ENCODE results near the gene EPN1.
A peak's percentile ranks its signal among the peaks of the same experiment; 100 is the strongest.

Gene EPN1

DNA sequence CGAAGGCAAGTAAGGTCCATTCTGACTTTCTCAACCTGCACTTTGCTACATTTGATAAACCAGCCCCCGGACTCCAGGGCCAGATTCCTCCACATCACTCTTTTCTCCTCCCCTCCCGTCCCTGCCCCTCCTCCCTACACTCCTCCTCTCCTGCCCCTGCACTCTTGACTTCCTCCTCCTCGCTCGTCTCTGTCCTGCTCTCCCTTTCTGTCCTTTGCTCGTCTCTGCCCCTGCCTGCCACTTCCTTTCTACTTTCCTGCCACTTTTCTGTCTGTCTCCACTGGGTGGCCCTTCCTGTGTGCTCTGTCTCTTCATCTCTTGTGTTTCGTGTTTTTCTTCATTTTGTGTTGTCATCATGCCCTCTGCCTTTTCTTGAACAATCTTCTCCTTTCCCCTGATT lies 13.2 kb upstream of the EPN1 start:
- DNase-seq = no peak

DNA sequence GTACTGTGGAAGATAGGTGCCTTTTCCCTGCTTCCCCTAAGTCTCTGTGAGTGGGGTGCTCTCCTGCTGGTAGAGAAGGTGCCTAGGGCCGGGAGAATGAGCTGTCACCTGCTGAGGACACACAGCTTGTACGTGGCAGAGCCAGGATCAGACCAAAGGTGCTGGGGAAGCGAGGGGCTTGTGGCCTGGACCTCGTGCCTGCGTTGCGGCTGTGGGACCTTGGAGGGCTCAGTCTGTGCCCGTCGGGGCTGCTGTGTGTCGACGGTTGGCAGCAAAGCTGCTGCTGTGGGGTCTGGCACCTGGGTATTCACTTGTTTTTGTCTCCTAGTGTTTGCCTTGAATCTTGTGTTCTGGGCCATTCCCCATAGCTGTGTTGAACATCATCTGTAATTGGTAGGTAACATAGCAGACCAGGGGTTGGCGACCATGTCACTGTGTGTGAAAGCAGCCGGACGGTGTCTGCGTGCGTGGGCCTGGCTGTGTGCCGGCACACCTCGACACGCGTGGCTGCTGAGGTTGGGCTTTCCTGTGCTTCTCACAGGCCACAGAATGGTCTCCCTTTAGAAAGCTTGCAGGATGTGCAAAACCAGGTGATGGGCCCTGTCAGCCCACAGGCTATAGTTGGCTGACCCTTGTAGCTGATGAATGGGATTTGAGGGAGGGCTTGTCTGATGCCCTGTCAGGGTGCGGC lies 11.0 kb upstream of the EPN1 start:
- DNase-seq = no peak

DNA sequence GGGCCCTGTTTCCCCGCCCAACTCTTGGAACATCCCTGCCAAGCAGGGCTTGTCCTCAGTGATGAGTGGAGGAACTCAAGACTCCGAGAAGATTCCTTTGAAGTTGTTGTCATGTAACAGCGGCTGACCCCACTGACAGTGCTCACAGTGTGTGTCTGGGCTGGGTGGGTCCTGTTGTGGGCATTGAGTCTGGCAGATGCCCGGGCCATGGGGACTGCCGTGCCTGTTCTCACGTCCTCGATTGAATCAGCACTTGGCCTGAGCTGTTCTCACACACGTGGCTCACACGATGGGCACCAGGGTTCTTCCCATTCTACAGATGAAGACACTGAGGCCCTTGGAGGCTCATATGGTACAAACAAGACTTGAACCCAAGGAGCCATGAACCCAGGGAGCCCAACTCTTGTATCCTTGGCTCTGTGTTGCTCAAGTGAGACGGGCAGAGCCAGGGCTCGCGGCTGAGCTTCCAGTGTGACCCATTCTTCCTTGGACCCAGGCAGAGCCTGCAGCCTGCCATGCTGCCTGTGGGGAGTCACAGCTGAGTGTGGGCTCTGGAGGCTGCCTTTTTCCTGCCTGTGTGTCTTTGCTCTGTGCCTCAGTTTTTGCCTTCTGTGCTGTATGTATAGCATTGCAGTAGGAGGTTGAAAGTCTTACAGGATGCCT lies 8.6 kb upstream of the EPN1 start:
- DNase-seq = no peak

DNA sequence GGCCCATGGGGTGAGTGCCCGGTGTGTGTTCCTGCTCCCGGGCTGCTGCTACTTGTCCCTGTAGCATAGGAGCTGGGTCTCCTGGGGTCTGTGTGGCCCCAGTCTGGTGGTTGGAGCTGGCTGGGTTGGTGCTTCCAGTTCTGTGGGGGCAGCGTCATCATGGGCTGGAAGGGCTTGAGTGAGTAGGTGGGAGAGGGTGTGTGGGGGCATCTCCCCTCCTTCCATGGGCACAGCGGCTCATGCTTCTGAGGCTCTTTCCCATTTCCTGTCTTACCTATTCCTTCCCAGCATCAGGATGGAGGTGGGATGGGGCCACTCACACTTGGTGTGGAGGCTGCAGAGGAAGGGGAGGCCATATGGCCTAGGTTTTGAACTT lies 8.0 kb upstream of the EPN1 start:
- DNase-seq = no peak

DNA sequence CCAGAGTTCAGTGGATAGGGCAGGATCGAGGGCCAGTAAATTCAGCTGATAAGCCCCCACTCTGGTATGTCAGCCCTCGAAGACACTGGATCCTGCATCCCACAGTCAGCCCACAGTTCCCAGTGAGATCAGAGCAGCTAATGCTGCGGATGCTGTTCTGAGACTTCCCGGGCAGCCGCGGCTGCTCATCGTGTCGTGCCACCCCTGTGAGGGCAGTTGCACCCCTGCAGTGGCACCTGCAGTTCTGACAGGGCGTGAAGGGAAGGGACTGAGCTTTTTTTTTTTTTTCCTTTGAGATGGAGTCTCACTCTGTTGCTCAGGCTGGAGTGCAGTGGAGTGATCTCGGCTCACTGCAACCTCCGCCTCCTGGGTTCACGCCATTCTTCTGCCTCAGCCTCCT lies 7.5 kb upstream of the EPN1 start:
- DNase-seq = no peak

DNA sequence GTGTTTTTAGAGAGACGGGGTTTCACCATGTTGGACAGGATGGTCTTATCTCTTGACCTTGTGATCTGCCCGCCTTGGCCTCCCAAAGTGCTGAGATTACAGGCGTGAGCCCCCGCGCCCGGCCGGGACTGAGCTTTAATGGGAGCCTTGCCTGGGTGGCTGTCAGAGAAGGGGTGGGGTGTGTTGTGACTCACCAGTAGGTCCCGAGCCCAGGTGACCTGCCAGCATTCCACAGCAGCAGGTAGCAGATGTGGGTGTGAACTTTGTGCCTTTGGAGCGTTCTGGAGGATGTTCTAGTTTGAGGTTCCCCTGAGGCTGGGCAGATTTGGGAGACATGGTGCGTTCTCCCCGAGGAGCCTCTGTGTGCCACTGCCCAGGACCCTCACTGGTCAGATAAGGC lies 7.1 kb upstream of the EPN1 start:
- no peak for DNase-seq

DNA sequence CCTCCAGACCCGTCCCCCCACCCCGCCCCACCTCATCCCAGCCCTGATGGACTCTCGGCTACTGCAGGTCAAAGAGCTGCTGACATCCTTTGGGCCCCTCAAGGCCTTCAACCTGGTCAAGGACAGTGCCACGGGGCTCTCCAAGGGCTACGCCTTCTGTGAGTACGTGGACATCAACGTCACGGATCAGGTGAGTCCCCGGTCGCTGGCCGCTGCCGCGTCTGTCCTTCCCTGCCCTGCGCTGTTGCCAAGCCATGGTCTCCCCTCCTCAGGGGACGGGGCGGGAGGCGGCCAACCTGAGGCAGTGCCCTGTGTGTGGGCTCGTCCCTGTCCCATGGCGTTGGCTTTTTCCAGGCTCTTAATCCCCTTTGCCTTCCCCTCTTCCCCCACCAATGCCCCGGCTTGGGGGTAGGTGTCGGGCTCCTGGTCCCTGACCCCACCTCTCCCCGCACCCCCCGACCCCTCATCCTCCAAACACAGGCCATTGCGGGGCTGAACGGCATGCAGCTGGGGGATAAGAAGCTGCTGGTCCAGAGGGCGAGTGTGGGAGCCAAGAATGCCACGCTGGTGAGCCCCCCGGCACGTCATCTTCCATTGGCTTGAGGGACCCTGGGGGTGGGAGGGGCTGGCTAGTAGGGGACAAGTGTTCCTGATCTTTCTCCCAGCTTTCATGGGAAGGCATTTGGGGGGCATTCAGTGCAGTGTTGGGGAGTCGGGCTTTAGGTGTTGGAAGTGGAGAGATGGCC lies 6.2 kb upstream of the EPN1 start:
- DNase-seq = no peak

DNA sequence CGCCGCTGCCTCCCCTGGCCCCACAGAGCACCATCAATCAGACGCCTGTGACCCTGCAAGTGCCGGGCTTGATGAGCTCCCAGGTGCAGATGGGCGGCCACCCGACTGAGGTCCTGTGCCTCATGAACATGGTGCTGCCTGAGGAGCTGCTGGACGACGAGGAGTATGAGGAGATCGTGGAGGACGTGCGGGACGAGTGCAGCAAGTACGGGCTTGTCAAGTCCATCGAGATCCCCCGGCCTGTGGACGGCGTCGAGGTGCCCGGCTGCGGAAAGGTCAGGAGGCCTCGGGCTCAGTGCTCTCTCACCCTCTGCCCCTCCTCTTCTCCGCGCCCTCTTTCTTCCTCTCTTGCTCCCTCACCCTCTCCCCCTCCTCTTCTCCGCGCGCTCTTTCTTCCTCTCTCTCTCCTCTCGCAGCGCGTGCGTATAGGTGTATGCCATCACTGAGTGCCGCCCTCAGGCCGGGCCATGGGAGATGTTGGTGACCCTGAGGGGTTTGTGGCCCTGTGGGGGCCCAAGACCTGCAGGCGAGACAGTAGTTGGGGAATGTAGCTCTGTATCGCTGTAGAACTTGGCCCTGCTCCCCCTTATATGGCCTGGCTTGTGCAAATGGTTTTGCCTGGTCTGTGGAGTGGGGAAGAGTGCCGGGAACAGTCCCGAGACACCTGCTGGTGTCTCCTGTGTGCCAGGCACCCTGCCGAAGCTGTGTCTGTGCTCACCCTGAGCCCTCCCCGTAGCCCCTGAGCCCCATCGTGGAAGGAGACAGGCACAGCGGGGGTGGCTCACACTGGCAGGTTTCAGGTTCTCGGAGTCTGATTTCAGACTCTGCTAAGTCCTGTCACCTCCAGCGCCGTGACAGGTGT lies 5.4 kb upstream of the EPN1 start:
- no peak for DNase-seq

DNA sequence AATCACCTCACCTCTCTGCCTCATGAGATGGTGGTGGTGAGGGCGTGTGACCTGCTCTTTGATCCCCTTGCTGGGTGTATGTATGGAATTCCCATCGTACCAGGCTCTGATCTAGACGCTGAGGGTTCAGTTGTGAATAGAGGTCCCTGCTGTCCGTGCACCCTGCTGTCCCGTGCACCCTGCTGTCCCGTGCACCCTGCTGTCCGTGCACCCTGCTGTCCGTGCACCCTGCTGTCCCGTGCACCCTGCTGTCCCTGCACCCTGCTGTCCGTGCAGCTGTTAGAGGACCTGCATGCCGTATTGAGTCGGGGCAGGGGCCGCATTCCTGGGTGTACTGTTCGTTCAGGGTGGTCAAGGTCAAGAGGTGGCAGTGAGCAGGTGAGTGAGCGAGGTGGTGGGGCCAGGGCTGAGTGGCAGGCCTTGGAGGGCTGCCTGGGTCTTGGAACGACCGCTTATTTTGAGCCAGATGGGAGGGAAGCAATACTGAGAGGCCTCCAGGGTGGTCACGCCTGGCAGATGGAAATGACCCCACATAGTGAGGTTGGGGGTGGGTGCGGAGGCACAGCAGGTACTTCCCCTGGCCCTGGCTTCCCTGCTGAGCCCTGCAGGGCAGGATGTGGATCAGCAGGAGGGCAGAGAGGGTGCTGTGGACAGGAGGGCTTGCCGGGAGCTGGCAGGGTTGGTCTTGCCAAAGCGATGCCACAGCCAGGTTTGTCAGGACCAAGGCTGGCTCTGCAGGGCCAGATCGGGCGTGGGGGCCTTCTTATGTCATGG lies 4.6 kb upstream of the EPN1 start:
- DNase-seq = no peak

DNA sequence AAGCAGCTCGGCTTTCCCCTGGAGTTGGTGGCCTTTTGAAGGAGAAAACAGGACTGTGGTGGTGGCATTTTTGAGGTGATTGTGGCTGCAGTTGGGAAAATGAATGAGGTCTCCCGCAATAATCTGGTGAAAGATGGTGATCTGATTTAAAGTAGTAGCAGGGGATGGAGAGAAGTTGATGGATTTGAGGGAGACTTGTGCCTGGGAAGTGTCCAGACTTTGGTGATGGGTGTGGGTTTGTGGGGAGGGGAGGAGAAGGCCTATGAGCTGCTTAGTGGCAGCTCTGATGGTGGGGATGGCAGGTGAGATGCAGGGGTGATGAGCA lies 4.0 kb upstream of the EPN1 start:
- DNase-seq = no peak

DNA sequence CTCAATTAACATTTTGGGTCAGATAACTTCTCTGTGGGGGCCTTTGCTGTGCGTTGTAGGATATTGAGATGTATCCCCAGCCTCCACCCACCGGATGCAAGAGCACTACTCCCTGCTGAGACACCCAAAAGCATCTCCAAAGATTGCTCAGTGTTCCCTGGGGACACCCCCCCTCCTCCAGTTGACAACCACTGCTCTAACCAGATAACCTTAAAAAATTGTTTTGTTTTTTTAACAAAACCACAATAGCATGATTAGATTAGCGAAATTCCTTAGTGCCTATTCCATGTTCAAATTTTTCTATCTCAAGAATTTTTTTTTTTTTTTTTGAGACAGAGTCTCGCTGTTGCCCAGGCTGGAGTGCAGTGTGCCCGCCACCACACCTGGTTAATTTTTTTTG lies 2.6 kb upstream of the EPN1 start:
- no peak for DNase-seq

DNA sequence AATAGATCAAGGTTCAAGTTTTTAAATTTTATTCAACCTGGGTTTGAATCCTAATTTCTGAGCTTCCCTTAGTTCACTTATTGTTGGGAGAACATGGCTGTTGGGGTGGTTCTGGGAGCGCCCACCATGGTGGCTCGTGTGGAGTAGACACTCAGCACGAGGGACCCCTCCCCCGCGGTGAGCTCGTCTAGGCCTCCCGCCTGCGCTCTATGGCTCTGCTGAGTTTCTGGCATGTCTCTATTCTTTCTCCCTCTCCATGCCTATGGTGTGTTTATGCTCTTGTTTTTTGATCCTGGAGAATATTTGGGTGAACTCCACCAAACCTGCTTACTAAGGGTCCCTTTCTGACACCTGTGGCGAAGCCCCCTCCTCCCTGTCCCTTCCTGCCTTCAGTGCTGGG lies 1.6 kb upstream of the EPN1 start:
- DNase-seq = no peak

DNA sequence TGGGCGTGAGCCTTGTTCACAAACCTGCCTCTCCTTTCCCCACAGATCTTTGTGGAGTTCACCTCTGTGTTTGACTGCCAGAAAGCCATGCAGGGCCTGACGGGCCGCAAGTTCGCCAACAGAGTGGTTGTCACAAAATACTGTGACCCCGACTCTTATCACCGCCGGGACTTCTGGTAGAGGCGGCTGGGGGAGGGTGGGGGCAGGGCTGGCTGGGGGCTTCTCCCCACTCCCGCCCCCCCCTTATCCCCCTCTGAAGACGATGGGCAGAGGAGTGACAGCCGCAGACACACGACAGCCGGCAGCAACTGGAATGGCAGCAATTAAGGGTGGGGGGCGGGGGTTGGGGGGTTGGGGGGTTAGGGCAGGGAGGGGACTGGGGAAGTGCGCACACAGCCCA lies 1.1 kb upstream of the EPN1 start:
- no peak for DNase-seq

DNA sequence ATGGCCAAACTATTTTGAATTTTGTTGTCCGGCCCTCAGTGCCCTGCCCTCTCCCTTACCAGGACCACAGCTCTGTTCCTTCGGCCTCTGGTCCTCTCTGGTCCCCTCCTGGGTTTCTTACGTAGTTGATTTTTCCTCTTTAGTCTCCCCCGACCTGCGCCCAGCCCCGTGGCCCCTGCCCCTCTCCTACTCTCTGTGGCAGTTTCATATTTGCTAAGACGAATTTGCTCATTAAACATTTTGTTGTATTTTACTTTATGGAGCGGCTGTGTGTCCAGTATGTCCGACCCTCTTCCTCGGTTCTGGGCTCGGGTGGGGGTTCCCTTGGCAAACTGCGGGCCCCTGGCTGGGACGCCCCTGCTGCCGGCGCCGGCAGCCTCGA lies 576 bp upstream of the EPN1 start:
- DNase-seq = no peak

DNA sequence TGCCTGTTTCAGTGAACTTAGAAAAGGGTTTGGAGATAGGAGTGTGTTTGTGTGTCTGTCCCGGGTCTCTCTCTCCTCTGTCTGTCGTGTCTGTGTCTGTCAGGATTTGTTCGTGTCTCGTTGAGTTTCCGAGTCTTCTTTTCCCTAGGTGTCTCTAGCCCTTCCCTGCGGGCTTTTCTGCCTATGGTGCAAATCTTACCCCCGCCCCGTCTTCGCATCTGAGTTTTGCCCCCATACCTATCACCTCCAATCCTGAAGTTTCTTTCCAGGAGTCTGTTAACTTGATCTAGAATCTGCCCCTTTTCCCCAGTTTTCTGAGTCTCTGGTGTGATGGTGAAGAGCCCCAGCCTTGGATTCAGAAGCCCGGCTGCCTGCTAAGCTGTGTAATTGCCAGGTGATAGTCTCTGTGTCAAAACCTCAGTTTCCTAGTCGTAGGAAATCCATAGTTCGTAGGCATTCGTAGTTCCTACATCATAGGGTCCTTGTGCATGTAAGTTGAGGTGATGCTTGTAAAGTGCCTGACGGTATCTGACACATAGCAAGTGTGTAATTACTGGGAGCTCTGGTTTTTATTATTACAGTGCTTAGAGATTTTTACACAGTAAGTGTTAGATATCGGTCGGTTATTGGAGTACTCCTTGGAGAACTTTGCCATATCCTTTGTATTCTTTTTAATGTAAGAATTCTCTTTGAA lies 782 bp downstream of the EPN1 start:
- no peak for DNase-seq

DNA sequence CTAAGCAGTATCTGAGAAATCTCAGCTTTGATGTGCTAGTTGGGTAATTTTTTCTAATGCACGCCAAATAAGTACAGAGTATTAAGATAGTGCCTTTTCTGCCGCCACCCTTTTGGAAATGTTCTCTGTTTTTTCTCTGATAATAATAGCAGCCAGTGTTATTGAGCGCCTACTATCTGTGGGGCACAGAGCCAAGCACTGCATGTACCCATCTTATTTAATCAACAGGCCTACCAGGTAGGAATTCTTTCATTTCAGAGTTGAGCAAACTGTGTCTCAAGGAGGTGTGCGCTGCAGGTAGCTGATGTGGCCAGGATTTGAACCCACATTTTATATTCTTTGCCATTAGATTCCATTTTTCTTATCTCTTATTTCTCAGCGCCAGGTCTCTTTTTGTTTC lies 1.4 kb downstream of the EPN1 start:
- no peak for DNase-seq

DNA sequence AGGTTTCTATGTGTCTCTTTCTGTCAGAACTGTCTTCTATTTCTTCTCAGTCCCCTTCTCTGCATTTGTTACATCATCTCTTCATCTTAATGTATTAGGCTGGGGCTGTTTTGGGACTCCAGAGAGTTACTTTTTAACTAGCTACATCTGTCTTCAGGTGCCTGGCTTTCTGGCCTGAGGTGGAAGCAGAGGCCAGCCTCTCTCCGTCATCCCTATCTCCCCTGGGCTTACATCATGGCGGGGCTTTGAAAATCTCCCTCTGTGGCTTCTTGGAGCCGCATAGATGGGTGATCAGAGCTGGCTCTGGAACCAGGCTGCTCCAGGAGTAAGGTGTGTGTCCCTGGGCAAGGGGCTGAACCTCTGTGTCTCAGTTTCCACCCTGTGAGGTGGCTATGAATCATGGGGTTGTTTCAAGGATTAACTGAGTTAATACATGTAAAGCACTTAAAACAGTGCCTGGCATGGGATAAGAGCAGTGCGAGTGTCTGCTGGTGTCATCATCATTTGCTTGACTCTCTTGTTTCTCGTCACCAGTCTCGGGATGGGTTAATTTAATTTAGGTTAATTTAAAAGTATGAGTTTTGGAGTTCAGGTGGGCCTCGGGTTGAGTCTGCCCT lies 2.0 kb downstream of the EPN1 start:
- DNase-seq = no peak

DNA sequence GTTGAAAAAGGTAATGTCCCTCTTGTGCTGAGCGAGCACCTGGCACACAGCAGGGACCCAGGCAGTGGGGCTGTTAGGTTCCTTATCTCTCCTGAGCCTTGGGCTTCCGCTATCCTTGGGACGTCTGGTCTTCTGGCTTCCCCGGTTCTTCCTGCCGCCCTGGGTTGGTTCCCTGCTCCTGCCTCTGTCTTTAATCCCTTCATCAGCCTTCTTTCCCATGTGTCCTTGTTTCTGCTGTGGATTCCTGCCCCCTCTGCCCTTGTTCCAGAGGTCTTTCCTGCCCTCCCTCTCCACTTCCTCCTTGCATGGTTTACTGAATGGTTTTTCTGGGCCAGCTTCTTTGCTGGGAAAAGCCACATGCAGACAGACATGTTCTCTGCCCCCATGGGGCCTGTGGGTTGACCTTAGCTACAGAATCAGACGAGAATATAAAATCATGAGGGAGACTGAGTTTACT lies 2.6 kb downstream of the EPN1 start:
- DNase-seq = peak; percentile 30

DNA sequence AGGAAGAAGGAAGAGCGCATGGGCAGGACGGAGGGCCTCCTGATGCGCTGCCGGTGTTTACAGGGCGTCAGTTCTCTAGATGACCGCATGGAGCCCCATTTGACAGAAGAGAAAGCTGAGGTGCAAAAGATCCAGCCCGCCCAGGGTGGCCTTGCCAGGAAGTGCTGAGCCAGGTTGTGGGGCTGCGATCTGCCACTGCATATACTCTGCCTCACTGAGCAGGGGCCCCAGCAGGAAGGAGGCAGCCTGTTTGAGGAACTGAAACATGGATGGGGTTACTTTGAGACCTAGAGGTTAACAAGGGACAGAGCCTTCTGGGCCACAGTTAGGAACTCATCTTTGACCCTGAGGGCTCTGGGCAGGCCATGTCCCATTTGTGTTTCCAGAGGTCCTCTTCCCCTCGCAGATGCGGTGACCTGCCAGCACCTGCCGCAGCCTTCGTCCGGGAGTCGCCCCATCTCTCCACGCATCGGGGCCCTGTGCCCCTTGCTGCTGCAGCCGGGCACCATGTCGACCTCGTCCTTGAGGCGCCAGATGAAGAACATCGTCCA lies 3.2 kb downstream of the EPN1 start:
- DNase-seq = peak; percentile 35

DNA sequence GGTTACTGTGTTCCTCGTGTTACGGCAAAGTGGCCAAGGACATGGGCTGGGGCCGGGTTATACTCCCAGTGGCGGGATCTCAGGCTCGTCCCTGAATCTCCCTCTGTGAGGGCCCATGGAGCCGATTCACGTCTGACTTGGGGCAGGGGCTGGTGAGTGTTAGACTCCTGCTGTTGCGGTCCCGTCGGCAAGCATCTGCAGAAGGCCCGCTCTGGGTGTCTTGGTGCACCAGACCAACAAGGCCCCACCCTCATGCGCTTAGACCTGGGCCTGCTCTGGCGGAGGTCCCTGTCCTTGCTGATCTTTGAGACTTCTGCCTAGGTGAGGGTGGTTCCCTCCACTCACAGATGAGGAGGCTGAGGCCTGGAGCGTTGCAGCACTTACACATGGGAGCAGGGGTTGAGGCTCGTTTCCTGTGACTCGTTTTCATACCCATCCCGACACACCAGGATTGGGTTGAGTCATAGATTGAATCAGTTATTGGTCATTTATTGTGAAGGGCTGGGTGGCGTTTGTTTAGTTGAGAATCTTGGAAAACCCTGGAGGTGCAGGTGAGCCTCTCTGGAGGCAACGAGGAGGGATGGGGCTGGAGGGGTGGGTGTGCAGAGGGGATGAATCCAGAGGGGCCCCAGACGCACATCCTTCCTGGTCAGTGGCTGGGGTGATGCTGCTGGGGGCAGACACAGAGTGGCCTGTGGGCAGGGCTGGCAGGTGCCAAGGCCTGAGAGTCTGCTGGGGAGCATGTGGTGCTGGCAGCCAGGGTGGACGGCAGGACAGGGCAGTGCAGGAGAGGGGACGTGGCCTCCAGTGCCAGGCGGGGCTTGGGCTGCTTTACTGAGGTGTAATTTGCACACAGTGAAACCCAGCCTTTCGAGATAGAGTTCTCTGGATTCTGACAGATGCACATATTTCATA lies 4.6 kb downstream of the EPN1 start:
- DNase-seq = no peak
